ENCODE measurements around the gene STAT5A. TPM values are rescaled to one million over a fixed set of nuclear protein-coding genes. Genes with fewer than 3 reads are reported as not detected.

Gene STAT5A
- total RNA-seq, 1 donor from 2014 or later, result 1.3 TPM

DNA sequence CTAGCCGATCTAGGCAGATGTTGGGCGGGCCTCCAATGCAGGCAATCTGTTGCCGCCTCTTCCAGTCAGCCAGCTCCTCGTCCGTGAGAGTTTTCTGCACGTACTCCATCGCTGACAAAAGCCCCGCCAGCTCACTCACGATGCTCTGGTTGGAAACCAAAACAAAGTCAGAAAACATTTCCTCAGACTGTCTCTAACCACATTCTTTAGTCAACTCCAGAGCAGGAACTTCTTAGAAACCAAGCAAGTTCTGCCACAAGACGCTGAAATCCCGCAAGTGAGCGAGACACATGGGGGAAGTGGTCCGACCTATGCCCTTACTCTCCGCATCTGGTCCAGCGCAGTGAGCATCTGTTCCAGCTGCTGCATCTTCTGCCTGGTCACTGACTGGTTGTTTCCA, 49.1 kb downstream of the STAT5A start:
- Histone ChIP-seq H3K4me3 (ENCODE audit: low read depth, low read length) (no peak overlapping the region), H3K27me3 (ENCODE audit: control insufficient read depth, insufficient read depth, low read length) (no peaks in the 10 kb centered on the region), H3K36me3 (ENCODE audit: control insufficient read depth, insufficient read depth, low read length) (peaks cover 36% of the 10 kb centered on the region)
- FAIRE-seq (no peak), DNase-seq (ENCODE audit: low read depth) (no peak)
- TF ChIP-seq, protein P1, sequence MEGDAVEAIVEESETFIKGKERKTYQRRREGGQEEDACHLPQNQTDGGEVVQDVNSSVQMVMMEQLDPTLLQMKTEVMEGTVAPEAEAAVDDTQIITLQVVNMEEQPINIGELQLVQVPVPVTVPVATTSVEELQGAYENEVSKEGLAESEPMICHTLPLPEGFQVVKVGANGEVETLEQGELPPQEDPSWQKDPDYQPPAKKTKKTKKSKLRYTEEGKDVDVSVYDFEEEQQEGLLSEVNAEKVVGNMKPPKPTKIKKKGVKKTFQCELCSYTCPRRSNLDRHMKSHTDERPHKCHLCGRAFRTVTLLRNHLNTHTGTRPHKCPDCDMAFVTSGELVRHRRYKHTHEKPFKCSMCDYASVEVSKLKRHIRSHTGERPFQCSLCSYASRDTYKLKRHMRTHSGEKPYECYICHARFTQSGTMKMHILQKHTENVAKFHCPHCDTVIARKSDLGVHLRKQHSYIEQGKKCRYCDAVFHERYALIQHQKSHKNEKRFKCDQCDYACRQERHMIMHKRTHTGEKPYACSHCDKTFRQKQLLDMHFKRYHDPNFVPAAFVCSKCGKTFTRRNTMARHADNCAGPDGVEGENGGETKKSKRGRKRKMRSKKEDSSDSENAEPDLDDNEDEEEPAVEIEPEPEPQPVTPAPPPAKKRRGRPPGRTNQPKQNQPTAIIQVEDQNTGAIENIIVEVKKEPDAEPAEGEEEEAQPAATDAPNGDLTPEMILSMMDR (IDR thresholded peaks at IDR 0.05; ENCODE audit: insufficient read depth, low read length, severe bottlenecking), result no peak

DNA sequence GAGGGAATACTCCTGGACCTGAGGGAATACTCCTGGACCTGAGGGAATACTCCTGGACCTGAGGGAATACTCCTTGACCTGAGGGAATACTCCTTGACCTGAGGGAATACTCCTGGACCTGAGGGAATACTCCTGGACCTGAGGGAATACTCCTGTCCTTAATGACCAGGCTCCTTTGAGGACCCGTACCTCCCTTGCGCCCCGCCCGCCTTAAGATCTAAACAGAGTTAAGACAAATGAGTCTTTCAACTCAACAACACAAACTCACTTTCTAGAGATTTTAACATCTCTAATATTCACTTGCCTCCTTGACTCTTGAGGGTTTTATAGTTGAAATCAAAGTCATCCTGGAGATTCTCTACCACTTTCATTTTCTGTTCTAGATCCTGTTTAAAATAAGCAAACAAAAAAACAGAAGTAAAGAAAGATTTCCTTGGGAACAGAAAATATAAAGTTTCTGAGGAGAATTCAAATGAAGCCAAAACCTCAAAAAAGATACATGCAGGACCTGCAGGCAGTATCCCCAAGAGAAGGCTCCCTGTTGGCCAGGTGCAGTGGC, 50.2 kb downstream of the STAT5A start:
- Histone ChIP-seq H3K27me3 (ENCODE audit: control insufficient read depth, insufficient read depth, low read length) (no peaks in the 10 kb centered on the region), H3K36me3 (ENCODE audit: control insufficient read depth, insufficient read depth, low read length) (peaks cover 35% of the 10 kb centered on the region), H3K4me3 (ENCODE audit: low read depth, low read length) (no peak overlapping the region)
- DNase-seq (ENCODE audit: low read depth) (no peak), FAIRE-seq (no peak)
- TF ChIP-seq, protein P1 (IDR thresholded peaks at IDR 0.05; ENCODE audit: insufficient read depth, low read length, severe bottlenecking), result no peak

DNA sequence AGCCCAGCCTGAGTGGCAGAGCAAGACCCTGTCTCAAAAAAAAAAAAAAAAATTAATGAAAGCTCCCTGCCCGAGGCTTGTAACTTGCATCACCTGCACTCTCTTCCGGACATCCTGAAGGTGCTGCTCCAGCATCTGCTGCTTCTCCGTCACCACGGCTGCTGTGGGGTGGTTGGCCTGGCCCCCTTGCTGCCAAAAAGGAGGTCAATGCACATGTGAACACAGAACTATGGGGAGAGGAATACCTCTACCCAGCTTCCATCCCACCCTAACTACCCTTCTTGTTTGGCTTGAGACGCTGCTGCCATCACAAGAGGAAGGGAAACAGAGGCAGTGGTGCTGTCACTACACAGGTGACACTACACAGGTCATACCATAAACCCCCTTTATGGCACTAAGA, 50.9 kb downstream of the STAT5A start:
- H3K27me3 ChIP-seq (ENCODE audit: control insufficient read depth, insufficient read depth, low read length), result no peaks in the 10 kb centered on the region
- TF ChIP-seq, protein P1 (IDR thresholded peaks at IDR 0.05; ENCODE audit: insufficient read depth, low read length, severe bottlenecking), result no peak
- peaks cover 34% of the 10 kb centered on the region for H3K36me3 ChIP-seq (ENCODE audit: control insufficient read depth, insufficient read depth, low read length)
- FAIRE-seq, result no peak
- no peak overlapping the region for H3K4me3 ChIP-seq (ENCODE audit: low read depth, low read length)
- no peak for DNase-seq (ENCODE audit: low read depth)

DNA sequence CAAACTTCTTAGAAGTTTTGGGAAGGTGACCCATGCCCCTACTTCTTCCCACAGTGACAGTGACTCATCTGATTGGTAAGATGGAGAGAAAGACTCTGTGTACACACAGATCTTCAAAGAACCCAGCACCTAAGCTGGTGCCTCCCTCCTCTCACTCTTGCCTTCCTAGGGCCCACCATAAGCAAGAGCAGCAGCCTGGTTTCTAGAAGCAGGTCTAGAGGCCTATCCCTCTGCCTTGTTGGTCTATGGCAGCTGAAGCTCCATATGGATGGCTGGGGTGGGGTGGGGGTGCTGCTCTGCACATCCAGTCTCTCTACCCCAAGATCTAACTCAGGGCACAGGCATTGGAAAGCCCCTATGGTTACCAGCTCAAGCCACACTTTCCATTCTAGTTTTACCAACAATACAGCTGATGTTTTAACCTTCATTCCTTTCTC, 52.4 kb downstream of the STAT5A start:
- Histone ChIP-seq H3K4me3 (ENCODE audit: low read depth, low read length) (no peak overlapping the region), H3K27me3 (ENCODE audit: control insufficient read depth, insufficient read depth, low read length) (no peaks in the 10 kb centered on the region), H3K36me3 (ENCODE audit: control insufficient read depth, insufficient read depth, low read length) (peaks cover 35% of the 10 kb centered on the region)
- DNase-seq (ENCODE audit: low read depth) (no peak), FAIRE-seq (no peak)
- TF ChIP-seq, protein P1 (IDR thresholded peaks at IDR 0.05; ENCODE audit: insufficient read depth, low read length, severe bottlenecking), result no peak

DNA sequence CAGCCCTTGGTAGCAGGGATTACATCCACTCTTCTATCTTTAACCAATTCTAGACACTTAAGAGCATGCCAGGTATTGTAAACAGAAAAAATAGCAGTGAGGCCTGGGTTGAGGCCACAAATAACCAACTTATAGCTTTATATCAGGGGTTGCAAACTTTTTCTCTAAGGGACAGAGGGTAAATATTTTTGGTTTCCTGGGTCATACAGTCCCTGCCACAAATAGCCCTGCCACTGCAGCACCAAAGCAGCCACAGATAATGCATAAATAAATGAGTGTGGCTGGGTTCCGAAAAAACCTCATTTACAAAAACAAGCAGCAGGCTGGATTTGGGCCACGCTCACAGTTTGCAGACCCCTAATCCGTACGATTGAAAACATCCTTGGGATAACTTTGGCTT, 53.3 kb downstream of the STAT5A start:
- no peaks in the 10 kb centered on the region for H3K27me3 ChIP-seq (ENCODE audit: control insufficient read depth, insufficient read depth, low read length)
- peaks cover 36% of the 10 kb centered on the region for H3K36me3 ChIP-seq (ENCODE audit: control insufficient read depth, insufficient read depth, low read length)
- DNase-seq (ENCODE audit: low read depth) (no peak), FAIRE-seq (no peak)
- no peak overlapping the region for H3K4me3 ChIP-seq (ENCODE audit: low read depth, low read length)
- TF ChIP-seq, protein P1 (IDR thresholded peaks at IDR 0.05; ENCODE audit: insufficient read depth, low read length, severe bottlenecking), result no peak

Data from bronchial epithelial cell (primary cell).